ENCODE data around the gene DMTF1. TPM values are rescaled to one million over a fixed set of nuclear protein-coding genes. Genes with fewer than 3 reads are reported as not detected.

Gene DMTF1
- total and polyA plus RNA-seq, 2 of the 4 experiments (the other 2 are of a cell fraction), result 59.0 to 69.0 TPM

GRCh38 chr7:87202705-87203104 is 50.5 kb downstream of the DMTF1 start:
- Histone ChIP-seq H2BK20ac (ENCODE audit: low read depth, low read length) (no peak overlapping the region), H4K5ac (ENCODE audit: low read depth, low read length) (no peak overlapping the region), H3K27me3 (ENCODE audit: control insufficient read depth, insufficient read depth, low read length) (no peaks in the 10 kb centered on the region), H4K8ac (ENCODE audit: low read depth in 2 of 2, low read length in 2 of 2) (no peak overlapping the region), H3K36me3 (ENCODE audit: control insufficient read depth, insufficient read depth, low read length) (peaks cover 19% of the 10 kb centered on the region), H3K9me3 (ENCODE audit: control insufficient read depth, insufficient read depth, low read length) (peaks cover 14% of the 10 kb centered on the region), H2AK9ac (replicated peaks; ENCODE audit: low read depth, low read length, poor library complexity) (no peak overlapping the region), H3K4me1 (ENCODE audit: control insufficient read depth, insufficient read depth, low read length) (no peaks in the 10 kb centered on the region), H3K4me3 (ENCODE audit: insufficient read depth, low read depth, low read length) (no peak overlapping the region), H3K9ac (ENCODE audit: low read depth, low read length) (no peak overlapping the region), H3K27ac (ENCODE audit: insufficient read depth, low read length) (no peak overlapping the region), H4K91ac (ENCODE audit: insufficient read depth, low read depth, low read length) (no peak overlapping the region), H2BK120ac (ENCODE audit: low read depth, low read length) (no peak overlapping the region), H3K9me1 (ENCODE audit: insufficient read depth, low read length) (peaks cover 3% of the 10 kb centered on the region; the same call in 1 of the 2 replicates), H3K79me1 (ENCODE audit: low read depth in 1 of 2, low read length in 2 of 2) (peaks cover 22 to 52% of the 10 kb centered on the region in 2 experiments), H3K4me2 (ENCODE audit: low read depth, low read length) (no peak overlapping the region), H2AFZ (replicated peaks; ENCODE audit: low read length, poor library complexity) (no peak overlapping the region), H4K20me1 (ENCODE audit: insufficient read depth, low read length) (peaks cover 14% of the 10 kb centered on the region; the same call in 1 of the 2 replicates), H2BK15ac (ENCODE audit: low read depth, low read length) (no peak overlapping the region), H3K23ac (ENCODE audit: low read depth, low read length) (no peak overlapping the region), H3K14ac (replicated peaks; ENCODE audit: low read depth, low read length) (no peak overlapping the region), H3K18ac (ENCODE audit: low read depth, low read length) (no peak overlapping the region), H2AK5ac (ENCODE audit: low read depth, low read length) (no peak overlapping the region), H3K56ac (ENCODE audit: extremely low read depth, insufficient read depth, low read length) (no peak overlapping the region), H3K4ac (ENCODE audit: low read depth, low read length) (no peak overlapping the region), H2BK5ac (ENCODE audit: low read depth, low read length, poor library complexity, severe bottlenecking) (no peak overlapping the region)
- WGBS, 2 experiments (ENCODE audit: extremely low coverage in 2 of 2, insufficient read length in 1 of 2), result 100% methylated on average over 1 of the region's 2 CpGs; no CpG with 5 or more reads in 1 of the 2 experiments
- no TSS peak for BruUV-seq (replicated peaks)
- in situ Hi-C loops (cut with MboI; ENCODE audit: low sequenced_read_pairs) (no loop called here), dilution Hi-C loops (cut with HindIII; ENCODE audit: low sequenced_read_pairs, unreplicated experiment) (no loop called here), intact Hi-C loops (cut with micrococcal nuclease) (no loop called here)
- ChIA-PET POLR2A (ENCODE audit: unreplicated experiment) (no interaction called here), CTCF (no interaction called here)
- DNase-seq (no peak), ATAC-seq (ENCODE audit: low read depth) (no peak)
- TF ChIP-seq ELK1 (IDR thresholded peaks at IDR 0.05; ENCODE audit: borderline replicate concordance, low read depth, low read length) (no peak), CEBPB (IDR thresholded peaks at IDR 0.05; ENCODE audit: low read depth, low read length) (no peak), MAFK (IDR thresholded peaks at IDR 0.05; ENCODE audit: low read depth, low read length) (no peak), RAD21 (IDR thresholded peaks at IDR 0.05; ENCODE audit: low read length) (no peak), POLR2A (IDR thresholded peaks at IDR 0.05; ENCODE audit: low read depth, low read length) (no peak), MXI1 (IDR thresholded peaks at IDR 0.05; ENCODE audit: borderline replicate concordance, low read depth, low read length) (no peak), MAZ (IDR thresholded peaks at IDR 0.05; ENCODE audit: borderline replicate concordance, low read depth, low read length) (no peak), CTCF (conservative IDR thresholded peaks at IDR 0.05; ENCODE audit: low read depth, low read length) (no peak), SMC3 (IDR thresholded peaks at IDR 0.05; ENCODE audit: low read depth, low read length) (no peak), NFE2L2 (IDR thresholded peaks at IDR 0.05; ENCODE audit: low read depth, low read length) (no peak)

Measured in IMR-90 (cell line).